Mesenchymal stem cell (in vitro differentiated cells and primary cell): Measurements from ENCODE around the gene FAM174C.
A peak's percentile ranks its signal among the peaks of the same experiment; 100 is the strongest.
"Not testable (repeated sequence)": the region's sequence is repeated elsewhere in the genome, so short reads cannot be mapped to it uniquely, and the experiment has no call there.

Source experiments
- DNase-seq: peaks from one replicate; pipeline ENCODE4 v3.0.0-alpha.2; 2013
- H2AFZ ChIP-seq: one replicate; pipeline ENCODE4 v1.6.1; 2013; ENCODE audit warnings: low read depth, mild to moderate bottlenecking, control low read depth, inconsistent platforms, low read length, moderate library complexity
- H2AK5ac ChIP-seq: 2 replicates; pipeline ENCODE4 v1.6.1; 2013; ENCODE audit warnings: low read length, moderate library complexity, mild to moderate bottlenecking, inconsistent platforms; ENCODE audit not compliant: severe bottlenecking
- H2BK120ac ChIP-seq: one replicate; pipeline ENCODE4 v1.6.1; 2013; ENCODE audit warnings: low read depth, mild to moderate bottlenecking, inconsistent platforms, low read length, moderate library complexity
- H2BK12ac ChIP-seq, 2 experiments: one replicate each; pipeline ENCODE4 v1.6.1; 2013; ENCODE audit warnings: inconsistent platforms in 2 of 2, low read length in 2 of 2, mild to moderate bottlenecking in 2 of 2, moderate library complexity in 2 of 2, control low read depth in 1 of 2
- H2BK15ac ChIP-seq: one replicate; pipeline ENCODE4 v1.6.1; 2013; ENCODE audit warnings: mild to moderate bottlenecking, low read depth, inconsistent platforms; ENCODE audit not compliant: poor library complexity, severe bottlenecking
- H2BK5ac ChIP-seq: 2 replicates; pipeline ENCODE4 v1.6.1; 2013; ENCODE audit warnings: low read depth, mild to moderate bottlenecking, low read length, control low read depth, inconsistent platforms; ENCODE audit not compliant: poor library complexity, severe bottlenecking
- H3K14ac ChIP-seq, 2 experiments: one replicate each; pipeline ENCODE4 v1.6.1; 2013; ENCODE audit warnings: inconsistent platforms in 2 of 2, low read length in 2 of 2, control low read depth in 1 of 2, mild to moderate bottlenecking in 1 of 2, moderate library complexity in 1 of 2
- H3K18ac ChIP-seq, 2 experiments: one replicate each; pipeline ENCODE4 v1.6.1; 2013; ENCODE audit warnings: inconsistent platforms in 2 of 2, low read length in 2 of 2, control low read depth in 1 of 2, low read depth in 1 of 2, mild to moderate bottlenecking in 1 of 2
- H3K23ac ChIP-seq, 2 experiments: one replicate each; pipeline ENCODE4 v1.6.1; 2013; ENCODE audit warnings: inconsistent platforms in 2 of 2, low read length in 2 of 2, mild to moderate bottlenecking in 2 of 2, moderate library complexity in 2 of 2, control low read depth in 1 of 2
- H3K27ac ChIP-seq: 2 replicates; pipeline ENCODE4 v1.5.1; 2013; ENCODE audit warnings: mild to moderate bottlenecking, moderate library complexity, low read length, control low read depth, inconsistent platforms; ENCODE audit not compliant: poor library complexity, severe bottlenecking
- H3K27me3 ChIP-seq, 2 experiments: 2 replicates each; pipeline versions ENCODE4 v1.6.1 to v1.7.0; 2013; ENCODE audit warnings: low read length in 2 of 2, mild to moderate bottlenecking in 2 of 2, moderate library complexity in 2 of 2, control low read depth in 1 of 2, inconsistent platforms in 1 of 2; ENCODE audit not compliant: control insufficient read depth in 1 of 2, insufficient read depth in 1 of 2
- H3K36me3 ChIP-seq, 2 experiments: 2 replicates each; pipeline versions ENCODE4 v1.6.1 to v1.7.0; 2013; ENCODE audit warnings: low read length in 2 of 2, control low read depth in 1 of 2, inconsistent platforms in 1 of 2, low read depth in 1 of 2, mild to moderate bottlenecking in 1 of 2; ENCODE audit not compliant: insufficient read depth in 2 of 2, control insufficient read depth in 1 of 2
- H3K4ac ChIP-seq, 2 experiments: one replicate each; pipeline ENCODE4 v1.6.1; 2013; ENCODE audit warnings: inconsistent platforms in 2 of 2, low read length in 2 of 2, mild to moderate bottlenecking in 2 of 2, moderate library complexity in 2 of 2, control low read depth in 1 of 2, low read depth in 1 of 2
- H3K4me1 ChIP-seq: 2 replicates; pipeline ENCODE4 v1.6.1; 2013; ENCODE audit warnings: low read depth, low read length, control low read depth; ENCODE audit not compliant: control insufficient read depth, insufficient read depth
- H3K4me2 ChIP-seq: 2 replicates; pipeline ENCODE4 v1.6.1; 2013; ENCODE audit warnings: low read length, mild to moderate bottlenecking, inconsistent platforms; ENCODE audit not compliant: poor library complexity, severe bottlenecking
- H3K4me3 ChIP-seq, 2 experiments: 2 replicates each; pipeline versions ENCODE4 v1.5.1 to v1.7.0; 2013; ENCODE audit warnings: low read length in 2 of 2, mild to moderate bottlenecking in 2 of 2, control low read depth in 1 of 2, low read depth in 1 of 2; ENCODE audit not compliant: insufficient read depth in 1 of 2
- H3K79me1 ChIP-seq: replicated peaks from 2 replicates; pipeline ENCODE4 v1.6.1; 2013; ENCODE audit warnings: mild to moderate bottlenecking, control low read depth, low read length, inconsistent platforms; ENCODE audit not compliant: poor library complexity, severe bottlenecking
- H3K9ac ChIP-seq: 2 replicates; pipeline ENCODE4 v1.7.0; 2013; ENCODE audit warnings: mild to moderate bottlenecking, low read length, moderate library complexity
- H3K9me3 ChIP-seq: 2 replicates; pipeline ENCODE4 v1.7.0; 2013; ENCODE audit warnings: mild to moderate bottlenecking, low read length; ENCODE audit not compliant: control insufficient read depth
- H4K8ac ChIP-seq: one replicate; pipeline ENCODE4 v1.6.1; 2013; ENCODE audit warnings: inconsistent platforms, mild to moderate bottlenecking, low read length, moderate library complexity
- H4K91ac ChIP-seq: one replicate; pipeline ENCODE4 v1.6.1; 2013; ENCODE audit warnings: mild to moderate bottlenecking, low read length, inconsistent platforms
- WGBS: methylation state at CpG from one replicate; pipeline ENCODE4 v1.1.7; 2013; ENCODE audit warnings: mixed read lengths; 5-methylcytosine and 5-hydroxymethylcytosine counted together

Gene FAM174C

DNA sequence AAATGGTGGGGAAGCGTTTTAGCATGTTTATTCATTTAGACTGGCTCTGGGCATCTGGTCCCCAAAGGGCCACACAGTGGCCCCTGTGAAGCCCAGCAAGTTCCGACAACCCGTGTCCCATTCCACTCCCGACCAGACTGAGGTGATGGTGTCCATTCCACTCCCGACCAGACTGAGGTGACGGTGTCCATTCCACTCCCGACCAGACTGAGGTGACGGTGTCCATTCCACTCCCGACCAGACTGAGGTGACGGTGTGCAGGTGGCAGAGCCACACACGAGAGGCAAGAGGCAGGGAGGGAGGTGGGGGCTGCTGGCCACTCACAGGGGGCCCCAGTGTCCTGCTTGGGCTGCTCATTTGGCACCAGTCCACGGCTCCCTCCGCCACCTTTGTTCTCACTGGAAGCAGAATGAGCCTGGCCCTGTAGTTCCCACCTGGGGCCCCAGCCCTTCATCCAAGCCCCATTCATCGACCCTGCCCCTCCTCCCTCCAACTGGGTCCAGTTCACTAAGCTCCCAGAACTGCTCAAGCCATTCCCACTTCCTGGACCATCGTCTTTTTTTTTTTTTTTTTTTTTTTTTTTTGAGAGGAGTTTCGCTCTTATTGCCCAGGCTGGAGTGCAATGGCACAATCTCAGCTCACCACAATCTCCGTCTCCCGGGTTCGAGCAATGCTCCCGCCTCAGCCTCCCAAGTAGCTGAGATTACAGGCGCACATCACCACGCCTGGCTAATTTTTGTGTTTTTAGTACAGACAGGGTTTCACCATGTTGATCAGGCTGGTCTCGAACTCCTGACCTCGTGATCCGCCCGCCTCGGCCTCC is 28.9 kb upstream of the FAM174C start:
- H2AFZ ChIP-seq, H4K8ac ChIP-seq, DNase-seq, H3K9ac ChIP-seq, H3K14ac ChIP-seq, H2BK5ac ChIP-seq, H3K9me3 ChIP-seq, H2BK15ac ChIP-seq, H3K4me3 ChIP-seq, H4K91ac ChIP-seq, H3K23ac ChIP-seq, H3K27ac ChIP-seq, H2BK120ac ChIP-seq, H3K27me3 ChIP-seq, H3K4me2 ChIP-seq: not testable (repeated sequence)
- peak overlapping the region in 1 of 2 experiments; percentile 37 for H3K4ac ChIP-seq
- peaks cover 47% of the 10 kb centered on the region for H3K4me1 ChIP-seq
- peak overlapping the region in 1 of 2 experiments; percentile 55 for H3K18ac ChIP-seq
- H2AK5ac ChIP-seq = peak overlapping the region; percentile 64
- H2BK12ac ChIP-seq = peak overlapping the region; percentile 0 to 84
- H3K36me3 ChIP-seq = peaks cover 8 to 47% of the 10 kb centered on the region in 2 experiments
- 88% methylated on average over 23 of the region's 27 CpGs for WGBS
- peaks cover 22% of the 10 kb centered on the region for H3K79me1 ChIP-seq

- Histone ChIP-seq H2AK5ac (peak overlapping the region; percentile 42), H2BK12ac (peak overlapping the region; percentile 93 to 99), H2AFZ (no peak overlapping the region), H3K4me1 (peaks cover 40% of the 10 kb centered on the region), H3K14ac (peak overlapping the region in 1 of 2 experiments; percentile 44), H3K4ac (peak overlapping the region; percentile 62 to 64), H3K9me3 (no peaks in the 10 kb centered on the region), H2BK5ac (peak overlapping the region; percentile 90), H3K9ac (peak overlapping the region; percentile 86), H4K8ac (peak overlapping the region; percentile 41), H3K23ac (no peak overlapping the region), H4K91ac (peak overlapping the region; percentile 29), H3K4me2 (peak overlapping the region; percentile 77), H3K27me3 (no peaks in the 10 kb centered on the region), H2BK15ac (peak overlapping the region; percentile 30), H3K36me3 (peaks cover 12 to 54% of the 10 kb centered on the region in 2 experiments), H2BK120ac (peak overlapping the region; percentile 92), H3K79me1 (peaks cover 20% of the 10 kb centered on the region), H3K18ac (peak overlapping the region; percentile 88 to 95), H3K27ac (no peak overlapping the region), H3K4me3 (peak overlapping the region; percentile 71 to 74)
- 82% methylated on average over 8 of the region's 8 CpGs for WGBS
- no peak for DNase-seq
Observed at GRCh38 chr19:1247748-1248138, 27.6 kb upstream of the FAM174C start.

DNA sequence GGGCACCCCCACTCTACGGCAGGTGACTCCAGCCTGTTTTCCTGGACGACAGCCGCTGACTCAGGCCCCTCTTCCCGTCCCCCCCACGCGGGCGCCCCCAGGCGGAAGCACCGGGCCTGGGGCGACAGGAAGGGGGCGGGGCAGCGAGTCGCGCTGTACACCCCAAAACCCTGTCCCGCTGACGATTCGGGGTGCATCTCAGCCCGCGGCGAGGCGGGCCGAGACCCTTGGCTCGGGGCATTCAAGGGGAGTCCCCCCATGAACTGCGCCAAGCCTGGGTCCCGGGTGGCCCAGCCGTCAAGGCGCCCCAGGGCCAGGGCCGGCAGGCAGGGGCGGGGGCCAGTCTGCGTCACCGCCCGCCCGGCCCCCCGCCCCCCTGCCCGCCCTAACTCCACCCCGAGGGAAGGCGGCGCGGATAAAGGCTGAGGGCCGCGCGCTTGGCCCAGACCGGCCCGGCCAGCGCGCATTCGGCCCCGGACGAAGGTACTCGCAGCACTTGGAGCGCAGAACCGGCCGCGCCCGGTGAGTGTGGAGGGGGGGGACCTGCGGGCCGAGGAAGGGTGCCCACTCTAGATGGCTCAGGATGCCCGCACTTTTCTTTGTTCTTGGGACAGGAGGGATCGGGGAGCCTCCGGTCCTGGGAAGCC is 27.1 kb upstream of the FAM174C start, which contains the start of gene MIDN:
Gene MIDN (plus strand): TSS at position 445 of the 647 bp plus-strand sequence. CDS start 1,714 bp downstream, outside the sequence.
- peak; percentile 94 for DNase-seq
- H3K36me3 ChIP-seq = peaks cover 12 to 55% of the 10 kb centered on the region in 2 experiments
- peak within 1 kb of the TSS; percentile 95 for H2BK15ac ChIP-seq
- peak within 1 kb of the TSS; percentile 93 to 99 for H2BK12ac ChIP-seq
- H3K9me3 ChIP-seq = no peaks in the 10 kb centered on the region
- H3K27ac ChIP-seq = peak within 1 kb of the TSS; percentile 97
- peak within 1 kb of the TSS; percentile 95 to 96 for H3K4ac ChIP-seq
- no peak within 1 kb of the TSS for H2AFZ ChIP-seq
- peak within 1 kb of the TSS; percentile 74 to 75 for H3K4me3 ChIP-seq
- peak within 1 kb of the TSS; percentile 89 for H3K9ac ChIP-seq
- peak within 1 kb of the TSS; percentile 92 for H2BK120ac ChIP-seq
- peak within 1 kb of the TSS; percentile 95 for H4K8ac ChIP-seq
- no peak within 1 kb of the TSS for H3K23ac ChIP-seq
- peak within 1 kb of the TSS; percentile 42 for H2AK5ac ChIP-seq
- peak within 1 kb of the TSS; percentile 77 for H3K4me2 ChIP-seq
- under 1% methylated on average over 32 of the region's 60 CpGs for WGBS
- peak within 1 kb of the TSS; percentile 95 for H2BK5ac ChIP-seq
- H3K18ac ChIP-seq = peak within 1 kb of the TSS; percentile 95 to 99
- peak within 1 kb of the TSS; percentile 85 for H4K91ac ChIP-seq
- H3K4me1 ChIP-seq = peaks cover 40% of the 10 kb centered on the region
- no peaks in the 10 kb centered on the region for H3K27me3 ChIP-seq
- H3K79me1 ChIP-seq = peaks cover 20% of the 10 kb centered on the region
- H3K14ac ChIP-seq = peak within 1 kb of the TSS in 1 of 2 experiments; percentile 97
